B cell (primary cell): ENCODE data around the gene GH2. TPM values are rescaled to one million over a fixed set of nuclear protein-coding genes. Genes with fewer than 3 reads are reported as not detected.
"Not testable (repeated sequence)": the region's sequence is repeated elsewhere in the genome, so short reads cannot be mapped to it uniquely, and the experiment has no call there.

Experiments
- ATAC-seq: fragments of 200-7000 bp; cut with Tn5 transposase; one replicate; pipeline ENCODE4 v1.10.0; 2021; ENCODE audit warnings: low read depth, mild to moderate bottlenecking, moderate number of reproducible peaks, moderate library complexity
- CTCF ChIA-PET: fragments of 350-600 bp; sonication (Branson Sonifier 250); formaldehyde crosslinking; loops from one replicate; lab custom pipeline; 2021; ENCODE audit warnings: antibody characterized with exemption, inconsistent platforms; lab: Charles Lee
- POLR2A ChIA-PET: fragments of 350-600 bp; sonication (Branson Sonifier 250); formaldehyde crosslinking; loops from one replicate; lab custom pipeline; 2021; ENCODE audit warnings: antibody characterized with exemption; lab: Charles Lee
- DNase-seq: peaks from one replicate; pipeline ENCODE4 v3.0.0; 2013
- H2AFZ ChIP-seq: 2 replicates; pipeline ENCODE4 v1.6.1; 2012; ENCODE audit warnings: mild to moderate bottlenecking, low read depth, low read length; ENCODE audit not compliant: insufficient read depth, poor library complexity, severe bottlenecking
- H3K27ac ChIP-seq, 2 donors: 1 replicate in 1 of 2; 2 replicates in 1 of 2; pipeline ENCODE4 v1.5.1; 2012 to 2013; ENCODE audit warnings: low read length in 2 of 2, mild to moderate bottlenecking in 2 of 2, moderate library complexity in 1 of 2
- H3K27me3 ChIP-seq, 4 experiments: fragments of 200-600 bp in 1 of 4; sonication (generic) in 1 of 4; replicated peaks in 1 of 4; 1 replicate in 2 of 4; 2 replicates in 2 of 4; pipeline versions ENCODE4 v1.6.1 to v1.7.0; 2013 to 2016; ENCODE audit warnings: low read length in 3 of 4, mild to moderate bottlenecking in 2 of 4, mixed read lengths in 1 of 4, moderate library complexity in 1 of 4; ENCODE audit not compliant: insufficient read depth in 4 of 4, control insufficient read depth in 3 of 4; ENCODE audit errors: control extremely low read depth in 1 of 4
- H3K36me3 ChIP-seq, 2 experiments: replicated peaks in 1 of 2; 1 replicate in 1 of 2; 2 replicates in 1 of 2; pipeline versions ENCODE4 v1.6.1 to v1.7.1; 2013; ENCODE audit warnings: low read length in 1 of 2; ENCODE audit not compliant: insufficient read depth in 2 of 2, control insufficient read depth in 1 of 2; ENCODE audit errors: control extremely low read depth in 1 of 2, extremely low read depth in 1 of 2
- H3K4me1 ChIP-seq, 2 donors: fragments of 200-600 bp in 1 of 2; sonication (generic) in 1 of 2; 1 replicate in 1 of 2; 2 replicates in 1 of 2; pipeline versions ENCODE4 v1.5.1 to v1.6.1; 2013 to 2017; ENCODE audit warnings: low read length in 2 of 2; ENCODE audit not compliant: control insufficient read depth in 2 of 2, insufficient read depth in 2 of 2
- H3K4me2 ChIP-seq: replicated peaks from 2 replicates; pipeline ENCODE3; 2012; ENCODE audit warnings: mild to moderate bottlenecking, low read depth, low read length; ENCODE audit not compliant: poor library complexity, severe bottlenecking
- H3K4me3 ChIP-seq, 5 experiments: fragments of 200-600 bp in 1 of 5; sonication (generic) in 1 of 5; 1 replicate in 3 of 5; 2 replicates in 2 of 5; pipeline versions ENCODE4 v1.5.1 to v1.7.0; 2011 to 2016; ENCODE audit warnings: low read length in 4 of 5, mild to moderate bottlenecking in 4 of 5, low read depth in 2 of 5, control low read depth in 1 of 5, moderate library complexity in 1 of 5; ENCODE audit not compliant: insufficient read depth in 1 of 5; ENCODE audit errors: control extremely low read depth in 1 of 5, extremely low read depth in 1 of 5
- H3K79me2 ChIP-seq: fragments of 200-600 bp; sonication (generic); one replicate; pipeline ENCODE4 v1.6.0; 2016; ENCODE audit warnings: low read length; ENCODE audit not compliant: control insufficient read depth, insufficient read depth
- H3K9ac ChIP-seq: fragments of 200-600 bp; sonication (generic); 2 replicates; pipeline ENCODE4 v1.6.1; 2017; ENCODE audit warnings: mild to moderate bottlenecking, low read length, moderate library complexity
- H3K9me3 ChIP-seq, 3 donors: one replicate each; pipeline versions ENCODE4 v1.6.1 to v1.7.1; 2013; ENCODE audit warnings: low read length in 2 of 3; ENCODE audit not compliant: control insufficient read depth in 2 of 3, insufficient read depth in 1 of 3; ENCODE audit errors: control extremely low read depth in 1 of 3
- H4K20me1 ChIP-seq: 2 replicates; pipeline ENCODE4 v1.6.0; 2012; ENCODE audit warnings: mild to moderate bottlenecking, low read length; ENCODE audit not compliant: insufficient read depth, control insufficient read depth, poor library complexity, severe bottlenecking
- H3K27ac Mint-ChIP-seq: one replicate; pipeline ENCODE4 v1.8.0; 2021; ENCODE audit warnings: mixed read lengths
- H3K27me3 Mint-ChIP-seq: one replicate; pipeline ENCODE4 v1.8.0; 2021; ENCODE audit warnings: mixed read lengths
- H3K4me1 Mint-ChIP-seq: one replicate; pipeline ENCODE4 v1.8.0; 2021; ENCODE audit warnings: mixed read lengths
- H3K4me3 Mint-ChIP-seq: one replicate; pipeline ENCODE4 v1.8.0; 2021; ENCODE audit warnings: mixed read lengths
- H3K9me3 Mint-ChIP-seq: one replicate; pipeline ENCODE4 v1.8.0; 2022; ENCODE audit warnings: mixed read lengths; ENCODE audit not compliant: insufficient read depth
- WGBS: methylation state at CpG from one replicate; pipeline ENCODE4 v1.1.5; 2013; ENCODE audit warnings: missing lambda C conversion rate; ENCODE audit not compliant: insufficient coverage; 5-methylcytosine and 5-hydroxymethylcytosine counted together
- intact Hi-C: fragments of 100-400 bp; cut with micrococcal nuclease; formaldehyde crosslinking; loops from one replicate; pipeline ENCODE4 v1.10.0; 2022
- polyA plus RNA-seq: library from polyadenylated mRNA; depleted of rRNA; stranded (reverse); fragments of >200 nt; gene quantifications from 2 replicates; pipeline ENCODE4 v1.2.3, GENCODE V29; 2012
- total RNA-seq, 2 donors: library from RNA; stranded (reverse); fragments of 120-200 nt in 1 of 2; gene quantifications; 1 replicate in 1 of 2; 2 replicates in 1 of 2; pipeline versions ENCODE4 v1.2.3 to v1.2.4, GENCODE V29; 2013 to 2022
- TF ChIP-seq, protein P1 (sequence below): fragments of 200-600 bp; IDR thresholded peaks from one replicate; pipeline ENCODE4 v1.8.0; 2022; ENCODE audit warnings: antibody characterized with exemption, mild to moderate bottlenecking

Gene GH2
- total and polyA plus RNA-seq, 2 donors (not counting 1 experiment from before 2014, with no cell fraction given), result not detected

DNA sequence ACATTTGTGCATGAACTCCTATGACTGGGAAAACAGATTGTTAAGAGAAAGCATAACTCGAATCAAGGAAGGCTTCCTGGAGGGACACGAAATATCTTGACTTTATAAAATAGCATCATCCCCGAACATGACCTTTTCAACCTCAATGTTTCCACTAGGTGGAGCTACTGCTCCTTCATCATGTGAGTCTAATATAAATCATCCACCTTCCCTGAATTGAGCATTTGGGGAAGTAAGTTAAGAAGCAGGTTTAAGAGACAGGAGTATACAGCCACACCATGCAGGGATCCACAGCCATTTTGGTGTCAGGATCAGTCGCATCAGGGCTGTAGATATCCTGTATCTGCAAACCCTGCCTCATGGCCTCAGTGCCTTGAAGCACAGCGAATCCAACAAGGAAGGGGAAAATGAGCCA lies 22.1 kb upstream of the GH2 start:
- H3K4me3 ChIP-seq, H3K27ac ChIP-seq, H3K4me2 ChIP-seq, H3K36me3 ChIP-seq, H3K9me3 Mint-ChIP-seq, H3K4me1 Mint-ChIP-seq, H2AFZ ChIP-seq, H3K4me1 ChIP-seq, H3K9me3 ChIP-seq, H3K79me2 ChIP-seq, H3K27me3 ChIP-seq, H3K27ac Mint-ChIP-seq, H3K27me3 Mint-ChIP-seq, H3K4me3 Mint-ChIP-seq, H4K20me1 ChIP-seq, POLR2A ChIA-PET, H3K9ac ChIP-seq: not testable (repeated sequence)
- DNase-seq (peak; percentile 67), ATAC-seq (peak; percentile 85)
- CTCF ChIA-PET, result interaction anchor here (0.7 to 9.4 kb wide), 13 partner anchors 8 to 242 kb away, joined by 3 to 152 read pairs (median 16); partner anchors contain the start of genes ERN1, GH1 and ICAM2
- WGBS, result 50% methylated on average over 2 of the region's 5 CpGs
- TF ChIP-seq, protein P1, sequence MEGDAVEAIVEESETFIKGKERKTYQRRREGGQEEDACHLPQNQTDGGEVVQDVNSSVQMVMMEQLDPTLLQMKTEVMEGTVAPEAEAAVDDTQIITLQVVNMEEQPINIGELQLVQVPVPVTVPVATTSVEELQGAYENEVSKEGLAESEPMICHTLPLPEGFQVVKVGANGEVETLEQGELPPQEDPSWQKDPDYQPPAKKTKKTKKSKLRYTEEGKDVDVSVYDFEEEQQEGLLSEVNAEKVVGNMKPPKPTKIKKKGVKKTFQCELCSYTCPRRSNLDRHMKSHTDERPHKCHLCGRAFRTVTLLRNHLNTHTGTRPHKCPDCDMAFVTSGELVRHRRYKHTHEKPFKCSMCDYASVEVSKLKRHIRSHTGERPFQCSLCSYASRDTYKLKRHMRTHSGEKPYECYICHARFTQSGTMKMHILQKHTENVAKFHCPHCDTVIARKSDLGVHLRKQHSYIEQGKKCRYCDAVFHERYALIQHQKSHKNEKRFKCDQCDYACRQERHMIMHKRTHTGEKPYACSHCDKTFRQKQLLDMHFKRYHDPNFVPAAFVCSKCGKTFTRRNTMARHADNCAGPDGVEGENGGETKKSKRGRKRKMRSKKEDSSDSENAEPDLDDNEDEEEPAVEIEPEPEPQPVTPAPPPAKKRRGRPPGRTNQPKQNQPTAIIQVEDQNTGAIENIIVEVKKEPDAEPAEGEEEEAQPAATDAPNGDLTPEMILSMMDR, result peak; percentile 70
- intact Hi-C loops, result loop anchor here (10.0 kb wide), 1 partner anchor 381 kb away; no protein-coding TSS in a partner anchor

DNA sequence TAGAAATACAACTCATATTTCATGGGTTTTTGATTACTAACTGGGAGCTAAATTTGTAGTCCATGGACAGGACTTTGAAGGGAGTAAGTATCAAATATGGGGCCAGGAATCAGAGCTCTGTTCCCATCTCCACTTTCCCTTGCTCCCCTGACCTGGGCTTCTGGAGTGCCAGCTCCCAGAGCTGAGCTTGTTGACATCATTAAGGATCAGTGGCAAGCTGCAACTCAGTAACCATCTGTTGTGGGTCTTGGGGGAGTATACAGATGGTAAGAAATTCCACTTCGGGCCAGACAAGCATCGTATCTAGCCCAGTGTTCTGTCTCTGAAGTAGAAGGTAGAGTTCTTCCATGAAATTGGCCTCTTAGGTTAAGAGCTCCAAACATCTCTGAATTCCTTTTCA lies 20.2 kb upstream of the GH2 start:
- H3K27me3 ChIP-seq, H3K4me2 ChIP-seq, H3K9ac ChIP-seq, DNase-seq, H3K4me3 ChIP-seq, H3K27me3 Mint-ChIP-seq, H3K27ac Mint-ChIP-seq, H3K79me2 ChIP-seq, ATAC-seq, H3K4me3 Mint-ChIP-seq, H3K36me3 ChIP-seq, H4K20me1 ChIP-seq, H2AFZ ChIP-seq, H3K9me3 ChIP-seq, H3K4me1 ChIP-seq, H3K27ac ChIP-seq, H3K9me3 Mint-ChIP-seq, H3K4me1 Mint-ChIP-seq: not testable (repeated sequence)
- POLR2A ChIA-PET, result interaction anchor here (1.1 kb wide), 1 partner anchor 118 kb away, joined by 9 read pairs; the partner anchor contains the start of gene ICAM2
- intact Hi-C loops, result loop anchor here (10.0 kb wide), 1 partner anchor 383 kb away; no protein-coding TSS in a partner anchor
- no CpG with 5 or more reads among the region's 2 CpGs for WGBS
- CTCF ChIA-PET, result interaction anchor here (0.6 to 9.4 kb wide), 18 partner anchors 10 to 1443 kb away, joined by 3 to 152 read pairs (median 4); partner anchors contain the start of genes CSHL1, ERN1 and ICAM2

DNA sequence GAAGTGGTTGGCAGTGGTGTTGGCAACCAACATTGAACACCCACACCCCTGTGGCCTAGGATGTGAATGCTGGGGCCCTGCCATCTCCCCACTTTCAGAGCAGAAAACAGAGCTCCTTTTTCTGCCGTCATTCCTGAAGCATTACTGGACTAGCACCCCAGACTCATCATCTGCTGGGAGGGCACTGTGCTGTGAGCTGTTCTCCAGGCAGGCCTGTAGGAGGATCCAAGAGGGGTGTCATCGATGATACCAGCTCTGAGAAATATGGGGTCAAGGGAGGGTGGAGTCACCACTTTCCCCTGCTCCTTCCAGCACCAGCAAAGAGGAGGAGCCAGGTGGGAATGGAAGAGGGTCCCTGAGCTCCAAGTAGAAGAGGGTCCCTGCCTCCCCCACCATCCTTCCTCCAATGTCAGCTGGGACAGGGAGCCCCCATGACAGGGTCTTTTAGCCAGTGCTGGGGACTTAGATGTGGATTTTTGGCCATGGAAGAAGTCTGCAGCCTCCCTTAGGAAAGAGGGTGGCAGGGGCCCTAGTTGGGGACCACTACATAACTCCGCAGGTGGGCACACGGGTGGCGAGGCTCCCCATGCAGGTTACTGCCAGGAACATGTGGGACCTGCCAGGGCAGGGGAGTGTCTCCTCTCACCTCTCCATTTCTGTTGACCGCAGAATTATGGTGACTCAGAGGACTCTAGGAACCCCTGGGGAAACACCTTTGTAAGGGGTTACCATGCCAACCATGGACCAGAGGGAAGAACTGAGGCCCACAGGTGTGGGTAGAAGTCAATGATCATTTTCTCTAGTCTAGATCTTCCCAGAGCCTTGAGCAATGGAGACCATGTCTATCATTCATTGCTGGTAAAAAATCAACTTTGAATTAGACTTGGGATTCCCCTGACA lies 17.4 kb upstream of the GH2 start:
- H3K9ac ChIP-seq, H3K4me3 ChIP-seq, H3K27ac Mint-ChIP-seq, H3K4me1 ChIP-seq, H3K79me2 ChIP-seq, H3K9me3 ChIP-seq, H3K4me2 ChIP-seq, intact Hi-C loops, H3K27ac ChIP-seq, DNase-seq, H3K4me3 Mint-ChIP-seq, H4K20me1 ChIP-seq, H3K36me3 ChIP-seq, POLR2A ChIA-PET, H3K4me1 Mint-ChIP-seq, ATAC-seq, H3K9me3 Mint-ChIP-seq, H2AFZ ChIP-seq, H3K27me3 ChIP-seq: not testable (repeated sequence)
- 76% methylated on average over 4 of the region's 6 CpGs for WGBS
- H3K27me3 Mint-ChIP-seq, result peaks cover 11% of the 10 kb centered on the region
- CTCF ChIA-PET, result interaction anchor here (1.1 to 1.7 kb wide), 2 partner anchors 126 to 234 kb away, joined by 3 to 5 read pairs; no protein-coding TSS in a partner anchor
